GM06990 (cell line): ENCODE data around the gene LIMA1.
"Not testable (repeated sequence)": the region's sequence is repeated elsewhere in the genome, so short reads cannot be mapped to it uniquely, and the experiment has no call there.

Experiments used
- DNase-seq: peaks from one replicate; pipeline ENCODE4 v3.0.0-alpha.2; 2011; ENCODE audit not compliant: insufficient read length; ENCODE audit errors: extremely low read depth
- H3K27me3 ChIP-seq: replicated peaks from 2 replicates; pipeline ENCODE4 v1.6.0; 2011; ENCODE audit warnings: low read length; ENCODE audit not compliant: control insufficient read depth, insufficient read depth
- H3K36me3 ChIP-seq: 2 replicates; pipeline ENCODE4 v1.5.1; 2011; ENCODE audit warnings: low read length; ENCODE audit not compliant: control insufficient read depth, insufficient read depth
- H3K4me3 ChIP-seq: replicated peaks from 2 replicates; pipeline ENCODE4 v1.5.1; 2011; ENCODE audit warnings: low read depth, mild to moderate bottlenecking, control low read depth, low read length
- TF ChIP-seq, protein P1 (sequence below): IDR thresholded peaks from 2 replicates; pipeline ENCODE4 v1.5.1; 2011; ENCODE audit warnings: low read length, control low read depth, mild to moderate bottlenecking, inconsistent platforms; ENCODE audit not compliant: insufficient read depth, poor library complexity, severe bottlenecking

LIMA1 gene

DNA sequence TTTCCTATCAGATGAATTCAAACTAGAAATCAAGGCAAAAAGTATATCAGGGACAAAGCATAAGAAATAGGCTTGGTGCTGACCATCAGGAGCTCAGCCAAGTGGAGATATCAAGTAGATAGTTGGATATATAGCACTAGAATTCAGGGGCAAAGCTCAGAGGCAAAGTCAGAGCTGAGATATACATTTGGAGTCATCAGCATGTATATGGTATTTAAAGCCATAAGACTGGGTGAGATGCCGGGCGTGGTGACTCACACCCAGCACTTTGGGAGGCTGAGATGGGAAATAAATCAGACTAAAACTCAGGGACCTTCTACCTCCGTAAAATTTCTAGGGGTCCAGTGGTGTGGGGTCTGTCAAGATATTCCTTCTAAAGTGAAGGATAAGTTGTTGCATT lies 38.9 kb upstream of the LIMA1 start:
- Histone ChIP-seq H3K36me3 (no peaks in the 10 kb centered on the region), H3K4me3 (no peak overlapping the region), H3K27me3 (no peaks in the 10 kb centered on the region)
- DNase-seq = no peak
- TF ChIP-seq, protein P1, sequence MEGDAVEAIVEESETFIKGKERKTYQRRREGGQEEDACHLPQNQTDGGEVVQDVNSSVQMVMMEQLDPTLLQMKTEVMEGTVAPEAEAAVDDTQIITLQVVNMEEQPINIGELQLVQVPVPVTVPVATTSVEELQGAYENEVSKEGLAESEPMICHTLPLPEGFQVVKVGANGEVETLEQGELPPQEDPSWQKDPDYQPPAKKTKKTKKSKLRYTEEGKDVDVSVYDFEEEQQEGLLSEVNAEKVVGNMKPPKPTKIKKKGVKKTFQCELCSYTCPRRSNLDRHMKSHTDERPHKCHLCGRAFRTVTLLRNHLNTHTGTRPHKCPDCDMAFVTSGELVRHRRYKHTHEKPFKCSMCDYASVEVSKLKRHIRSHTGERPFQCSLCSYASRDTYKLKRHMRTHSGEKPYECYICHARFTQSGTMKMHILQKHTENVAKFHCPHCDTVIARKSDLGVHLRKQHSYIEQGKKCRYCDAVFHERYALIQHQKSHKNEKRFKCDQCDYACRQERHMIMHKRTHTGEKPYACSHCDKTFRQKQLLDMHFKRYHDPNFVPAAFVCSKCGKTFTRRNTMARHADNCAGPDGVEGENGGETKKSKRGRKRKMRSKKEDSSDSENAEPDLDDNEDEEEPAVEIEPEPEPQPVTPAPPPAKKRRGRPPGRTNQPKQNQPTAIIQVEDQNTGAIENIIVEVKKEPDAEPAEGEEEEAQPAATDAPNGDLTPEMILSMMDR = no peak

GRCh38 chr12:50317203-50317602 lies 33.9 kb upstream of the LIMA1 start:
- H3K4me3 ChIP-seq = no peak overlapping the region
- DNase-seq = no peak
- no peaks in the 10 kb centered on the region for H3K36me3 ChIP-seq
- TF ChIP-seq, protein P1 = no peak
- no peaks in the 10 kb centered on the region for H3K27me3 ChIP-seq

DNA sequence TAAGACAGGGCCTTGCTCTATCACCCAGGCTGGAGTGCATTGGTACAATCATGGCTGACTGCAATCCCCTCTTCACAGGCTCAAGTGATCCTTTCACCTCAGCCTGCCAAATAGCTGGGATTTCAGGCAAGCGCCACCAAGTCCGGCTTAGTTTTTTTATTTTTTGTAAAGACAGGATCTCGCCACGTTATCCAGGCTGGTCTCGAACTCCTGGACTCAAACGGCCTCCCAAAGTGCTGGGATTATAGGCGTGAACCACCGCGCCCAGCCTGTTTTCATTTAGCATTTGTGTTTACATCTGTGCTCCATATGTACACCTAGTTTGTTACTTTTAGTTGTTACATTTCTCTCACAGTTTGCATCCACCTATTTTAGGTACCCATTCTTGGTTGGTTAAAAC lies 32.5 kb upstream of the LIMA1 start:
- TF ChIP-seq, protein P1 = no peak
- Histone ChIP-seq H3K36me3 (no peaks in the 10 kb centered on the region), H3K27me3 (no peaks in the 10 kb centered on the region), H3K4me3 (no peak overlapping the region)
- no peak for DNase-seq

DNA sequence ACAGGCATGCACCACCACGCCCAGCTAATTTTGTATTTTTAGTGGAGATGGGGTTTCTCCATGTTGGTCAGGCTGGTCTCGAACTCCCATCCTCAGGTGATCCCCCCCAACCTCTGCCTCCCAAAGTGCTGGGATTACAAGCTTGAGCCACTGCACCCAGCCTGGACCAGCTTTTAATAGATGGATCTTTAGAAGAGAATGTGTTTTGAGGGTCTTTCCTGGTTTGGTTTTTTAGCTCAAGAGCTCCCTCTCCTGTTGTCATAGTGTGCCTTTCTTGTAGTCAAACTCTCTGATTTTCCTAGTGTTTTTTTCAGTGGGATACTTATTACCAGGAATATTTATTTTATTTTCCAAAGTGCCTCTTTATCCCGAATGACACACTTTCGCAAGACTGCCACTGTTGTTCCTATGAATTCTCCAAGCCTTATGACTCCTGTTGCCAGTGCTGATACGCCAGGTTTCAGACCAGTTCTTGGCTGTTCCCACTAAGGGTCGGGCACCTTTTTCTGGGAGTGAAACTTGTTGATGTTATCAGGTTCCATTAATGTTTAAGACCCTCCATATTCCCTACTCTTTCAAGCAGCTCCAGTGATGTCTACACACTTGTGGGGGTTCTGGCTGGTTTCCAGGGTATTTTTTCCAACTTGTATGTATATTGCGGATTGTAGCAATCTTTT lies 31.5 kb upstream of the LIMA1 start:
- Histone ChIP-seq H3K27me3 (no peaks in the 10 kb centered on the region), H3K4me3 (no peak overlapping the region), H3K36me3 (no peaks in the 10 kb centered on the region)
- TF ChIP-seq, protein P1 = peak; percentile 58
- peak; percentile 7 for DNase-seq

DNA sequence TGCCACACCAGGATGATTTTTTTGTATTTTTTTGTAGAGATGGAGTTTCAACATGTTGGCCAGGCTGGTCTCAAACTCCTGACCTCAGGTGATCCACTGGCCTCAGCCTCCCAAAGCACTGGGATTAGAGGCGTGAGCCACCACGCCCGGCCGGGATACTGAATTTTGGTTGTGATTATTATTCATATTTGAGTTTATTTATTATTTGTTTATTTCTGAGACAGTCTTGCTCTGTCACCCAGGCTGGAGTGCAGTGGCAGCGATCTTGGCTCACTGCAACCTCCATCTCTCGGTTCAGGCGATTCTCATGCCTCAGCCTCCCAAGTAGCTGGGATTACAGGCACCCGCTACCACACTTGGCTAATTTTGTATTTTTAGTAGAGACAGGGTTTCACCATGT lies 30.7 kb upstream of the LIMA1 start:
- H3K36me3 ChIP-seq, H3K27me3 ChIP-seq, H3K4me3 ChIP-seq, DNase-seq: not testable (repeated sequence)

GRCh38 chr12:50313256-50313931 lies 30.1 kb upstream of the LIMA1 start:
- no peak overlapping the region for H3K4me3 ChIP-seq
- no peaks in the 10 kb centered on the region for H3K27me3 ChIP-seq
- no peak for DNase-seq
- H3K36me3 ChIP-seq = no peaks in the 10 kb centered on the region
- TF ChIP-seq, protein P1 = no peak

GRCh38 chr12:50311858-50312609 lies 28.7 kb upstream of the LIMA1 start:
- not testable (repeated sequence) for H3K4me3 ChIP-seq, DNase-seq, H3K36me3 ChIP-seq, H3K27me3 ChIP-seq
